HG03060 (cell line): Measurements from ENCODE around the gene CDH15.

Source experiments
- ATAC-seq: cut with Tn5 transposase; IDR thresholded peaks from one replicate; pipeline ENCODE4 v1.9.1; 2021; ENCODE audit warnings: low read depth, moderate number of reproducible peaks; ENCODE audit not compliant: unreplicated experiment

CDH15 gene

GRCh38 chr16:89168381-89169189 lies 3.0 kb upstream of the CDH15 start:
- ATAC-seq, result no peak

DNA sequence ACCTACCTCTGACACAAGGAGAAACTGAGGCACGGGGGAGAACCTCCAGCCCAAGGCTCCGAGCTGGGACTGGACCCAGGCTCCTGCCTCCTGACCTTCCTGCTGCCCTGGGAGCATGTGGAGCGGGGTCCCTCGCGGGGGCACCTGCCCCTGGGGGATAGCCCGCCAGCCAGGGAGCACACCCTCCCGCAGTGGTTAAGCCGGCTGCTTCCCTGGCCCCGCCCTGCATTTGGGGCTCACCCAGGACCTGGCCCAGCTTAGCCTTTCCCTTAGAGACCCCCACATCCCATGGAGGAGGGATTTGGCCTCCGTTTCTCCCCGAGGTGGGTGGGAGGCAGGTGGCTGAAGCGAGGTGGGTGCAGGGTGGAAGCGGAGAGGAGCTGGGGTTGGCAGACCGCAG lies 1.8 kb upstream of the CDH15 start:
- no peak for ATAC-seq

DNA sequence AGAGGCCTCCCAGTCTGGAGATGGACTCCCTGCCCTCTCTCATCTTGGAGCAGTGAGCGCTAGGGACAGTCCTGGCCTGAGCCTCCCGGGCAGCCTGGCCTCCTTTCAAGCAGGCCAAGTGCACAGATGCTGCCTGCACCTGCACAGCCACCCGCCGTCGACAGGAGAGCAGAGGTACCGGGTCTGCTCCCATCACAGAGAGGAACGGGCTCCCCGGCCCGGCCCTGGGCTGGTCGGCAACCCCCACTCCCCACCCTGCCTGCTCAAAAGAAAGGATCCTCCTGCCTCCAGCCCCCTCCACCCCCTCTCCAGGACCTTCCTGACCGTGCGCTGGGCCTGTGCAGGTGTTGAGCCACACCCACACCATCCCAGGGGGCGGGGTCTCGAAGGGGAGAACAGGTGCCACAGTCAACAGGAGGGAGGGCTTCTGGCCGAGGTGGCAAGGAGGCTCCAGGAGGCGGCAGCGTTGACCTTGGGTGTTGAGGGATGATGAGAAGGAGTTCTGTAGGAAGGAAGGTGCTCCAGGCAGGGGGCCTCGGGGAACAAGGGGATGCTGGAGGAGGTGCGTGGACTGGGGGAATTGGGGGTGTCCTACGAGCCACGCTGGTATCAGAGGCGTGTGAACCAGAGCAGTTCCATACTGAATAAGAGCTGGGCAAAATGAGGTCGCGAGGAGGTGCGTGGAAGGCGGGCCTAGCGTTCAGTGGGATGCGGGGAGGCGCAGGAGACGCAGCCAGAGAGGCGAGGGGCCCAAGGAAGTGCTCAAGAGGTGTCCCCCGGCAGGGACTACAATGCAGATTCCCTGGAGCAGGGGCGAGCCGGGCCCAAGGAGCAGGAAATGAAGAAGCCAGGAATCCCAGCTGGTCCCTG lies 967 bp upstream of the CDH15 start:
- no peak for ATAC-seq

DNA sequence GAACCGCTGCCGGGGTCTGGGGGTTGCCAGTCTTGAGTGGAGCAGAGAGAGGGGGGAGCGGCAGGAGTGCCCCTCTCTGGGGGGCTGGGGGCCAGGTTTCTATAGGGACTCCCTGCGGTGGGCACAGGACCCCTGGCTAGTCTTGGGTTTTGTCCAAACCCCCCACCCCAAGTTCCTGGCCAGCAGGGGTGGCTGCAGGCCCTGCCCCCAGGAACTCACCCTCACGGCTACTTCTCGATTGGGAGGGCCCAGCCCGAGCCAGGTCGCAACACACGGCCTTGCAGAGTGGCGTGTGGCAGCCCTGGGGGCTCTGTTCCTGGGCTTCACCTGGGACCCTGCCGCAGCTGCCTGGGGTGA lies 601 bp downstream of the CDH15 start:
- ATAC-seq, result no peak

DNA sequence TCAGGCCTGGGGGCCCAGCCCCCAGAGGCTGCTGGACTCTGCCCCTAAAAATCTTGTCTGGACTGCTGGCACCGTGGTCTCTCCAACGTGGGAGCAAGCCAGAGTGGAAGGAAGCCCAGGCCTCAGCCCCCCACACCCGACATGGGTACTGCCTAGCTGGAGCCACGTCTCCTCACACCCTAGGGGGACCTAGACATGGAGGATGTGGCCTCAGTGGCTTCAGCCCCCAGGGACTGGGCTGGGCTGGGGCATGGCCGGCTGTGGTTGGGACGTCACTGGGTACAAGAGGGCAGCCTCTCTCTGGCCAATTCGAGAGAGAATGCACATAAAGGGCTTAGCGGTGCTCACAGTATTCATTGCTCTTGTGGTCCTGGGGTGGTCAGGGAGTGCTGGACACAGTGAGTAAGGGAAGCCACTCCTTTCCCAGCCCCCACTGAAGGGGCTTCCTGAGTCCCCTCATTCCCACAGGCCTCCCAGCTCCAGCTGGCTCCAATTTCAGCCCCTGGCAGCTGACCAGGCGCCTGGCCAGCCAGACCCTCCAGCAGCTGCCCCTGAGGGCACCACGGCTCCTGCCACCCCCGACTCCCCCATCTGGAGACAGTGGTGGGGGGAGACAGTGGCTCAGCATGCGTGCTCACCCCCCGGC lies 1.1 kb downstream of the CDH15 start:
- ATAC-seq, result no peak

GRCh38 chr16:89173174-89173921 lies 1.8 kb downstream of the CDH15 start:
- no peak for ATAC-seq

GRCh38 chr16:89174055-89174827 lies 2.7 kb downstream of the CDH15 start:
- ATAC-seq, result no peak

DNA sequence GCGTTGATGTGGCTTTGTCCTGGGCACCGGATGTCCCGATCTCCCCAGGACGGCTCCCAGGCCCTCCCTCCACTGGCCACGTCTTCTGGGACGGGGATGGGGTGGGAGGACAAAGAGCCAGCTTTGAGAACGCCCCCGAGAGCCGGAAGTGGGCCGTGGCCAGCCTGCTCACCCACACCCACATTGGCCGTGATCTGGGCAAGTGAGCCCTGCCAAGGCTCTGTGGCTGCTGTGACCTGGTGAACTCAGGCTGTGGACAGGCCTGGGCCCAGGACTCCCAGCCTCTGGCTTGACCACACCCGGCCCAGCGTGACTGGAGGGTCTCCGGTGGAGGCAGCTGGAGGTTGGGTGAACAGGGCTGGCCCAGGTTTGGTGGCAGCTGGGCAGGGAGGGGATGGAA lies 3.3 kb downstream of the CDH15 start:
- ATAC-seq, result no peak

GRCh38 chr16:89175280-89176146 lies 4.0 kb downstream of the CDH15 start:
- ATAC-seq, result no peak

DNA sequence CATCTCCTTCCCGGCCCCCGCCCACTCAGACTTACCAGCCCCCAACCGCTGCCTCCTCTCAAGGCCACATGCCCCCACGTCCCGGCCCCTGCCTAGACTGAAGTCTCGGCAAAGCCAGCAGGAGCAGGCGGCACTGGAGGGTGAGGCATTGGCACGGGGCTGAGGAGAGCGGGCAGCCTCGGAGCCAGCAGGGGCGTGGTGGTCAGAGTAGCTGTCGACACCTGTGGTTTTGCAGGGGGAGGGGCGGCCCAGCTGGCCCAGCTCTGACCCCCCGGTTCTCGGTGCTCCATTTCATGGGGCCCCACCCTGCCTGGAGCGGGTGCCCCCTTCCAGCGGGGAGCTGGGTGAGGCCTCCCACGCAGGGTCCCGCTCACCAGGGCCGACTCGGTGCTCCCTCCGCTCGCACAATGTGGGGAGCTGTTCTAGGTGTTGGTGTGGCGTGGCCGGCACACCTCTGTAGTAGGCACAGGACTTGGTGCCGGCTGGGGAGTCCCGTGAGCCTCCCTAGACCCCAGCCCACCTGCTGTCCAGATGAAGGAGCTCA lies 4.7 kb downstream of the CDH15 start:
- ATAC-seq, result no peak

GRCh38 chr16:89176717-89177116 lies 5.2 kb downstream of the CDH15 start:
- no peak for ATAC-seq

GRCh38 chr16:89177501-89177900 lies 6.0 kb downstream of the CDH15 start:
- ATAC-seq, result no peak

DNA sequence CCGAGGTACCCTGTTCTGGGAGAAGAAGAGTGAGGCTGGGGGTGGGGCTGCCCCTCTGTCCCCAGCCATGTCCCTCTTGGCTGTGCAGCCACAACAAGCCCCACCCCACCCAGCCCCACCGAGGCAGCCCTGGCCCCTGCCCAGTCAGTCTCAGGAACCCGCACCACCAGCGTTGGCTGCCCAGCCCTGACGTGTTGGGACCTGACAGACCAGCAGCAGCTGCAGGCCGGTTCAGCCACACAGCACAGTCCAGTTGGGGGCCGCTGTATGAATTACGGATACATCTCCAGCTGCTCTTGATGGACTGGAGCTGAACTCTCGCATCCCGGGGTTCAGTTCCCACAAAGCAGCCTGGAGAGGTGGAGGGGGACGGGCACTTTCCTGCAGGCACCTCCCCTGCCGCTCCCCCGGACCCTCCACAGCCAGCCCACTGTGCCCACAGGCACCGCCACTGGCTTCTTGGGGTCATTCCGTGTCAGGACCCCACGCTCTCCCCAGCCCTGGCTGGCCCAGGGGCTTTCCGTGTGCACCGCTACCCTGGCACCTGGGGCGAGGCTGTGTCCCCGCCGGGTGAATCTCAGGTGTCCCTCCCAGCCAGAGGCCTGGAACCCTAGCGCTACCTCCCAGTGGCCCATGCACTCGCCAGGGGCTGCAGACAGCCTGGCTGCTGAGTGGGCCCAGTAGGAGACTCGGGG lies 7.1 kb downstream of the CDH15 start:
- ATAC-seq, result no peak

DNA sequence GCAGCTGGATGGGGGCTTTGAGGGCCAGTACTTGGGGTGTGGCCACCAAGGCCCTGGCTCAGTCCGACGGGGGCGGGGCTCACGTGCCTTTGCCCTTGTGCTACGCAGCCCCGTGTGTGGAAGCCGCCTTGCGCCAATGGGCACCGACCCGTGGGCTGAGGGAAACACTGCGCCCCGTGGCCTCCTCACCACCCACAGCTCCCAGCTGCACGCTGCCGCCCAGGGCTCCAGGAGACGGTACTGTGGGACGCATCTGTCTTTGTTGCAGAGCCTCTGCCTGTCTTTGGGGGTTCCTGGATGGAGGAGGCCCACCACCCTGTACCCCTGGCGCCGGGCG lies 7.6 kb downstream of the CDH15 start:
- ATAC-seq, result no peak

DNA sequence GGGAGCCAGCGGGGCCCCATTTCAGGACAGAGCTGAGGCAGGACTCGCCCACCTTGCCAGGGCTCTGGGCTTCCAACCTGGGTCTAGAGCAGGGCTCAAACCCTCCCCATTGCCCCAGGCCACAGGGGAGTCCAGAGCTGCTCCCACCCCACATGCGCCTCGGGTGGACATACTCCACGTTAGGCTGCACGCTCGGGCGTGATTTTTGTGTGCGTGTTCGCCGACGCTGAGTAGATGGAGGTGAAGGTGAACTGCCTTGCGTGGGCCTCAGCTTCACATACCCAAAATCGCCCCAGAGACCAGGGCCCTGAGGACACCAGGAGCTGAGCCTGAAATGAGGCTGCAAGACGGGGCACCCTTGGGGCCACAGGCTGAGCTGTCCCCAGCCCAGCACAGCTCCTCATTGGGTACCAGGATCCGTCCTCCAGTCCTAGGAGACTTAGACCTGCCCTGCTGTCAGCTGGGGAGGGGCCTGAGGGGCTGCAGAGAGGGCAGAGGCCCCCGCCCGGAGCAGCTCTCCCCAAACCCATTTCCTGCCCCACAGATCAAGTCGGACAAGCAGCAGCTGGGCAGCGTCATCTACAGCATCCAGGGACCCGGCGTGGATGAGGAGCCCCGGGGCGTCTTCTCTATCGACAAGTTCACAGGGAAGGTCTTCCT lies 8.2 kb downstream of the CDH15 start:
- ATAC-seq, result no peak

- no peak for ATAC-seq
Measured at GRCh38 chr16:89183463-89183862, 11.9 kb downstream of the CDH15 start.

GRCh38 chr16:89183975-89184676 lies 12.6 kb downstream of the CDH15 start:
- ATAC-seq, result no peak
